Tibial artery (tissue), 4 donors: Measurements from ENCODE around the gene PREB.
"Not testable (repeated sequence)": the region's sequence is repeated elsewhere in the genome, so short reads cannot be mapped to it uniquely, and the experiment has no call there.

Experiments used
- DNase-seq, 2 donors: peaks; one replicate each; pipeline ENCODE4 v3.0.0-alpha.2; 2019
- H3K27ac ChIP-seq, 2 donors: fragments of 200-600 bp; sonication (generic) in 1 of 2; 1 replicate in 1 of 2; 2 replicates in 1 of 2; pipeline ENCODE4 v1.5.1; 2018 to 2019; ENCODE audit warnings: mild to moderate bottlenecking in 1 of 2
- H3K27me3 ChIP-seq, 2 donors: fragments of 200-600 bp; sonication (generic) in 1 of 2; one replicate each; pipeline versions ENCODE4 v1.5.1 to v1.6.0; 2016 to 2019
- H3K36me3 ChIP-seq, 3 donors: fragments of 200-600 bp; sonication (generic) in 2 of 3; one replicate each; pipeline ENCODE4 v1.5.1; 2016 to 2019; ENCODE audit warnings: mild to moderate bottlenecking in 2 of 3
- H3K4me1 ChIP-seq, 4 donors: fragments of 200-600 bp; sonication (generic) in 2 of 4; 1 replicate in 3 of 4; 2 replicates in 1 of 4; pipeline ENCODE4 v1.5.1; 2016 to 2019
- H3K4me3 ChIP-seq, 2 donors: fragments of 200-600 bp; sonication (generic) in 1 of 2; 1 replicate in 1 of 2; 2 replicates in 1 of 2; pipeline ENCODE4 v1.5.1; 2018 to 2019; ENCODE audit warnings: mild to moderate bottlenecking in 2 of 2
- H3K9me3 ChIP-seq, 3 donors: fragments of 200-600 bp; sonication (generic) in 1 of 3; one replicate each; pipeline ENCODE4 v1.5.1; 2016 to 2019
- CTCF ChIP-seq, 2 experiments: fragments of 200-600 bp in 1 of 2; fragments of 450-650 bp in 1 of 2; IDR thresholded peaks; one replicate each; pipeline ENCODE4 v1.5.1; 2017 to 2019; ENCODE audit warnings: antibody characterized with exemption in 2 of 2, mild to moderate bottlenecking in 1 of 2, moderate library complexity in 1 of 2
- intact Hi-C: fragments of 100-400 bp; cut with DNase I; formaldehyde crosslinking; loops from one replicate; pipeline ENCODE4 v1.15.0; 2023; ENCODE audit warnings: low total_unique reads

PREB gene

GRCh38 chr2:27122791-27123190 lies 11.6 kb downstream of the PREB start:
- Histone ChIP-seq H3K36me3 (no peaks in the 10 kb centered on the region), H3K27ac (no peak overlapping the region), H3K4me3 (peak overlapping the region in 1 of 2 donors; percentile 52), H3K9me3 (no peaks in the 10 kb centered on the region), H3K27me3 (peaks cover 0 to 21% of the 10 kb centered on the region in 2 donors), H3K4me1 (peaks cover 0 to 24% (median 15%) of the 10 kb centered on the region in 4 donors)
- intact Hi-C loops: no loop called here
- no peak for DNase-seq
- no peak for TF ChIP-seq CTCF (IDR thresholded peaks at IDR 0.05)

- H3K4me3 ChIP-seq: no peak overlapping the region
- no peaks in the 10 kb centered on the region for H3K9me3 ChIP-seq
- peaks cover 0 to 24% (median 15%) of the 10 kb centered on the region in 4 donors for H3K4me1 ChIP-seq
- no peak for DNase-seq
- no peak for TF ChIP-seq CTCF (IDR thresholded peaks at IDR 0.05)
- intact Hi-C loops: no loop called here
- H3K27me3 ChIP-seq: peaks cover 0 to 30% of the 10 kb centered on the region in 2 donors
- H3K27ac ChIP-seq: no peak overlapping the region
- H3K36me3 ChIP-seq: no peaks in the 10 kb centered on the region
Measured at GRCh38 chr2:27121906-27122305, 12.5 kb downstream of the PREB start.

GRCh38 chr2:27119330-27119670 lies 15.1 kb downstream of the PREB start:
- H3K27ac ChIP-seq, DNase-seq, intact Hi-C loops, H3K9me3 ChIP-seq, H3K36me3 ChIP-seq: not testable (repeated sequence)
- H3K4me3 ChIP-seq: peak overlapping the region; percentile 33 to 52
- peaks cover 0 to 34% of the 10 kb centered on the region in 2 donors for H3K27me3 ChIP-seq
- H3K4me1 ChIP-seq: peaks cover 0 to 24% (median 15%) of the 10 kb centered on the region in 4 donors

- peaks cover 0 to 34% of the 10 kb centered on the region in 2 donors for H3K27me3 ChIP-seq
- intact Hi-C loops: no loop called here
- H3K27ac ChIP-seq: no peak within 1 kb of the TSS
- H3K4me1 ChIP-seq: peaks cover 0 to 21% (median 13%) of the 10 kb centered on the region in 4 donors
- H3K36me3 ChIP-seq: no peaks in the 10 kb centered on the region
- no peak for DNase-seq
- TF ChIP-seq CTCF (IDR thresholded peaks at IDR 0.05): no peak
- no peaks in the 10 kb centered on the region for H3K9me3 ChIP-seq
- peak within 1 kb of the TSS; percentile 33 to 52 for H3K4me3 ChIP-seq
Measured at GRCh38 chr2:27118525-27119329, 15.7 kb downstream of the PREB start, which contains the start of gene CGREF1. Gene CGREF1 (minus strand): TSS chr2:27119128. CDS start chr2:27104366, 14,762 bp downstream.

GRCh38 chr2:27117995-27118524 lies 16.4 kb downstream of the PREB start:
- H3K27ac ChIP-seq: no peak overlapping the region
- H3K4me3 ChIP-seq: peak overlapping the region; percentile 33 to 52
- DNase-seq: no peak
- TF ChIP-seq CTCF (IDR thresholded peaks at IDR 0.05): no peak
- intact Hi-C loops: no loop called here
- no peaks in the 10 kb centered on the region for H3K36me3 ChIP-seq
- H3K4me1 ChIP-seq: peaks cover 0 to 15% (median 11%) of the 10 kb centered on the region in 4 donors
- peaks cover 0 to 34% of the 10 kb centered on the region in 2 donors for H3K27me3 ChIP-seq
- no peaks in the 10 kb centered on the region for H3K9me3 ChIP-seq

- no peak for TF ChIP-seq CTCF (IDR thresholded peaks at IDR 0.05)
- H3K9me3 ChIP-seq: no peaks in the 10 kb centered on the region
- peaks cover 0 to 34% of the 10 kb centered on the region in 2 donors for H3K27me3 ChIP-seq
- H3K36me3 ChIP-seq: no peaks in the 10 kb centered on the region
- DNase-seq: no peak
- H3K4me3 ChIP-seq: no peak overlapping the region
- H3K4me1 ChIP-seq: peaks cover 0 to 14% (median 11%) of the 10 kb centered on the region in 4 donors
- no peak overlapping the region for H3K27ac ChIP-seq
- intact Hi-C loops: no loop called here
Measured at GRCh38 chr2:27115519-27115918, 18.9 kb downstream of the PREB start.

- H3K36me3 ChIP-seq, H3K4me1 ChIP-seq, H3K4me3 ChIP-seq, H3K9me3 ChIP-seq, DNase-seq, H3K27ac ChIP-seq, H3K27me3 ChIP-seq, intact Hi-C loops: not testable (repeated sequence)
Measured at GRCh38 chr2:27111392-27112078, 22.9 kb downstream of the PREB start.

- H3K36me3 ChIP-seq, intact Hi-C loops, H3K4me3 ChIP-seq: not testable (repeated sequence)
Measured at GRCh38 chr2:27110603-27111352, 23.7 kb downstream of the PREB start.

More at GRCh38 chr2:27110603-27111352, 23.7 kb downstream of the PREB start:
- H3K27ac ChIP-seq, H3K9me3 ChIP-seq, H3K4me1 ChIP-seq, DNase-seq: not testable (repeated sequence)
- peaks cover 0 to 10% of the 10 kb centered on the region in 2 donors for H3K27me3 ChIP-seq
